K562 (cell line): ENCODE results near the gene FN3KRP. TPM values are rescaled to one million over a fixed set of nuclear protein-coding genes. Genes with fewer than 3 reads are reported as not detected.
A peak's percentile ranks its signal among the peaks of the same experiment; 100 is the strongest.

Experiments used
- ATAC-seq: fragments of 200-7000 bp; cut with Tn5 transposase; 3 replicates; pipeline ENCODE4 v1.9.1; 2020; ENCODE audit warnings: moderate library complexity
- Bru-seq: library from RNA; stranded (reverse); fragments of 400-500 nt; gene quantifications from one replicate; lab custom pipeline; 2021; lab: Mats Ljungman, UMichigan
- BruChase-seq, 2 experiments: library from RNA; stranded (reverse); fragments of 400-500 nt; gene quantifications; one replicate each; lab custom pipeline; 2021; lab: Mats Ljungman, UMichigan
- BruUV-seq: library from RNA; stranded (reverse); fragments of 400-500 nt; replicated peaks from 2 replicates; lab custom pipeline; 2021; lab: Mats Ljungman, UMichigan
- CTCF ChIA-PET: fragments of 300-600 bp; formaldehyde crosslinking; extraction: SDS; loops from one replicate; lab custom pipeline; 2021; ENCODE audit warnings: low intra/inter-chr PET ratio; lab: Yijun Ruan, JAX
- POLR2A ChIA-PET: fragments of 300-600, 350-650 bp; sonication (Branson Sonifier 250); formaldehyde crosslinking; extraction: SDS; loops from one replicate; lab custom pipeline; 2021; ENCODE audit warnings: antibody characterized with exemption, inconsistent platforms; lab: Yijun Ruan, JAX
- DNase-seq, 4 experiments: peaks; one replicate each; pipeline versions ENCODE4 v3.0.0 to v3.0.0-alpha.2; 2011 to 2018; ENCODE audit warnings: low spot score in 3 of 4, mixed read lengths in 3 of 4; ENCODE audit errors: extremely low read depth in 1 of 4
- FAIRE-seq: peaks from 2 replicates; lab custom pipeline; 2011; peaks lifted over from hg19 to GRCh38; lab: Jason Lieb, UNC
- H2AFZ ChIP-seq: 2 replicates; pipeline ENCODE4 v1.6.0; 2011; ENCODE audit warnings: low read depth, low read length, control low read depth, inconsistent platforms
- H3K27ac ChIP-seq: fragments of 200-600 bp; 3 replicates; pipeline ENCODE4 v1.8.0; 2011; ENCODE audit warnings: low read depth, mild to moderate bottlenecking, control low read depth, inconsistent platforms, low read length, moderate library complexity, mixed read lengths; ENCODE audit errors: extremely low read depth
- H3K27me3 ChIP-seq, 2 experiments: fragments of 300-600 bp in 1 of 2; 2 replicates in 1 of 2; 3 replicates in 1 of 2; pipeline versions ENCODE4 v1.6.0 to v1.8.0; 2011; ENCODE audit warnings: inconsistent platforms in 2 of 2, low read length in 2 of 2, mild to moderate bottlenecking in 1 of 2, mixed read lengths in 1 of 2, moderate library complexity in 1 of 2; ENCODE audit not compliant: control insufficient read depth in 2 of 2, insufficient read depth in 2 of 2
- H3K36me3 ChIP-seq: fragments of 300-600 bp; 3 replicates; pipeline ENCODE4 v1.8.0; 2011; ENCODE audit warnings: mild to moderate bottlenecking, low read length, inconsistent platforms; ENCODE audit not compliant: control insufficient read depth, insufficient read depth
- H3K4me1 ChIP-seq, 2 experiments: fragments of 200-600 bp in 1 of 2; replicated peaks in 1 of 2; 2 replicates in 1 of 2; 3 replicates in 1 of 2; pipeline versions ENCODE4 v1.5.1 to v1.8.0; 2011; ENCODE audit warnings: inconsistent platforms in 2 of 2, low read length in 2 of 2, mild to moderate bottlenecking in 1 of 2, mixed read lengths in 1 of 2, moderate library complexity in 1 of 2; ENCODE audit not compliant: control insufficient read depth in 2 of 2, insufficient read depth in 2 of 2
- H3K4me2 ChIP-seq: 2 replicates; pipeline ENCODE4 v1.6.1; 2011; ENCODE audit warnings: low read length, control low read depth, inconsistent platforms, mixed read lengths; ENCODE audit not compliant: insufficient read depth
- H3K4me3 ChIP-seq: fragments of 200-600 bp; sonication (generic), shearing (Covaris generic); 2 replicates; pipeline ENCODE4 v1.5.1; 2016; ENCODE audit warnings: control low read depth, inconsistent platforms
- H3K79me2 ChIP-seq: fragments of 200-600 bp; 3 replicates; pipeline ENCODE4 v1.8.0; 2011; ENCODE audit warnings: low read length, inconsistent platforms; ENCODE audit not compliant: control insufficient read depth, insufficient read depth
- H3K9ac ChIP-seq, 2 experiments: 2 replicates each; pipeline versions ENCODE4 v1.6.0 to v1.6.1; 2011; ENCODE audit warnings: low read depth in 2 of 2, low read length in 2 of 2, control low read depth in 1 of 2, inconsistent platforms in 1 of 2, mild to moderate bottlenecking in 1 of 2, mixed read lengths in 1 of 2; ENCODE audit not compliant: insufficient read depth in 1 of 2
- H3K9me1 ChIP-seq: one replicate; pipeline ENCODE4 v1.6.0; 2011; ENCODE audit warnings: inconsistent platforms, mild to moderate bottlenecking, low read length, moderate library complexity; ENCODE audit not compliant: control insufficient read depth, insufficient read depth
- H3K9me3 ChIP-seq: replicated peaks from 2 replicates; pipeline ENCODE4 v1.5.1; 2011; ENCODE audit warnings: low read depth, low read length, inconsistent platforms; ENCODE audit not compliant: control insufficient read depth, insufficient read depth
- H4K20me1 ChIP-seq: replicated peaks from 2 replicates; pipeline ENCODE4 v1.6.1; 2011; ENCODE audit warnings: low read length, inconsistent platforms, mixed read lengths; ENCODE audit not compliant: control insufficient read depth, insufficient read depth
- ETV1 ChIP-seq: fragments of 450-650 bp; conservative IDR thresholded peaks from 2 replicates; pipeline ENCODE4 v1.6.1; 2016; ENCODE audit warnings: missing genetic modification characterization, control low read depth, low read depth, missing compliant biosample characterization
- HDAC1 ChIP-seq, 2 experiments: fragments of 450-650 bp; IDR thresholded peaks; 2 replicates each; pipeline ENCODE4 v1.6.1; 2016 to 2017; ENCODE audit warnings: inconsistent platforms in 1 of 2, mild to moderate bottlenecking in 1 of 2, moderate library complexity in 1 of 2
- HDAC3 ChIP-seq: fragments of 450-650 bp; IDR thresholded peaks from 2 replicates; pipeline ENCODE4 v1.6.1; 2018; ENCODE audit warnings: borderline replicate concordance, mild to moderate bottlenecking, moderate library complexity; ENCODE audit not compliant: partially characterized antibody
- KLF10 ChIP-seq: fragments of 250-450 bp; sonication (Bioruptor Pico); IDR thresholded peaks from 2 replicates; pipeline ENCODE4 v1.6.1; 2021; ENCODE audit warnings: matching md5 sums
- MXI1 ChIP-seq: IDR thresholded peaks from 2 replicates; pipeline ENCODE4 v1.6.1; 2011; ENCODE audit warnings: low read depth, mild to moderate bottlenecking, improper control_type of control experiment, low read length
- RNF2 ChIP-seq: sonication (generic); IDR thresholded peaks from 2 replicates; pipeline ENCODE4 v1.6.1; 2016
- WGBS: fragments of 100-300 bp; shearing (Covaris generic); methylation state at CpG from one replicate; pipeline ENCODE4 v1.1.6; 2016; ENCODE audit warnings: low coverage, mixed read lengths; ENCODE audit not compliant: insufficient coverage; ENCODE audit errors: missing lambda C conversion rate; 5-methylcytosine and 5-hydroxymethylcytosine counted together
- in situ Hi-C: fragments of 300-500 bp; cut with MboI; formaldehyde crosslinking; loops from 4 replicates; pipeline ENCODE4 v1.15.0; 2018; ENCODE audit warnings: inconsistent platforms, mixed read lengths
- intact Hi-C: fragments of 100-400 bp; cut with micrococcal nuclease; formaldehyde crosslinking; loops from 2 replicates; pipeline ENCODE4 v1.14.2; 2022
- long read RNA-seq, 3 experiments: library from polyadenylated mRNA in 2 of 3; library from RNA in 1 of 3; unstranded in 2 of 3; stranded (forward) in 1 of 3; transcript quantifications; one replicate each; pipeline ENCODE4 v2.0.0, GENCODE V29; 2019 to 2022
- polyA minus RNA-seq, 3 experiments: library from RNA; depleted of rRNA, polyadenylated mRNA; stranded (reverse); fragments of >200 nt; gene quantifications; 2 replicates each; pipeline ENCODE4 v1.2.3, GENCODE V29; 2011
- polyA plus RNA-seq, 8 experiments: library from polyadenylated mRNA; depleted of rRNA in 4 of 8; stranded (reverse) in 5 of 8; unstranded in 3 of 8; fragments of >200 nt; fragmentation: Nextera tagmentation in 2 of 8; fragmentation: Illumina TruSeq in 1 of 8; extraction: Ambion mirVana in 2 of 8; extraction: Trizol in 1 of 8; gene quantifications; 2 replicates each; pipeline versions ENCODE4 v1.2.1 to v1.2.3, GENCODE V29; 2011 to 2014; ENCODE audit warnings: inconsistent platforms in 1 of 8, missing spikeins in 1 of 8
- total RNA-seq, 7 experiments: library from RNA; depleted of rRNA in 6 of 7; stranded (reverse); fragments of >200 nt in 6 of 7; fragmentation: Illumina TruSeq in 2 of 7; extraction: Trizol in 2 of 7; gene quantifications; 2 replicates each; pipeline versions ENCODE4 v1.2.1 to v1.2.3, GENCODE V29; 2011 to 2021; ENCODE audit warnings: low replicate concordance in 1 of 7
- TF ChIP-seq, protein P1 (sequence below): sonication (generic); formaldehyde crosslinking; IDR thresholded peaks from 2 replicates; pipeline ENCODE4 v1.8.0; 2022; ENCODE audit warnings: mild to moderate bottlenecking, low read depth, missing genetic modification reagents
- TF ChIP-seq, protein P2 (sequence below): sonication (generic); formaldehyde crosslinking; IDR thresholded peaks from 2 replicates; pipeline ENCODE4 v1.8.0; 2022; ENCODE audit warnings: mild to moderate bottlenecking, missing genetic modification reagents, borderline replicate concordance

FN3KRP gene, protein sequence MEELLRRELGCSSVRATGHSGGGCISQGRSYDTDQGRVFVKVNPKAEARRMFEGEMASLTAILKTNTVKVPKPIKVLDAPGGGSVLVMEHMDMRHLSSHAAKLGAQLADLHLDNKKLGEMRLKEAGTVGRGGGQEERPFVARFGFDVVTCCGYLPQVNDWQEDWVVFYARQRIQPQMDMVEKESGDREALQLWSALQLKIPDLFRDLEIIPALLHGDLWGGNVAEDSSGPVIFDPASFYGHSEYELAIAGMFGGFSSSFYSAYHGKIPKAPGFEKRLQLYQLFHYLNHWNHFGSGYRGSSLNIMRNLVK
- total RNA-seq (2011; cell fraction: chromatin; rRNA removed; ENCODE audit: low replicate concordance): 33.2 and 69.9 TPM in 2 replicates
- 27.5 and 33.9 TPM in 2 replicates for total RNA-seq (2011; cell fraction: nucleolus; rRNA removed)
- total RNA-seq (2011; cell fraction: nucleoplasm; rRNA removed): 30.4 and 32.0 TPM in 2 replicates
- total RNA-seq (2014; rRNA removed) (26.2 and 29.8 TPM in 2 replicates), total RNA-seq (2014; rRNA removed; fragmentation: Illumina TruSeq; extraction: Trizol) (18.0 and 21.1 TPM in 2 replicates), total RNA-seq (2015; rRNA removed; fragmentation: Illumina TruSeq; extraction: Trizol) (23.5 and 24.9 TPM in 2 replicates), total RNA-seq (2021) (28.1 and 32.1 TPM in 2 replicates), polyA plus RNA-seq (2011; rRNA removed) (21.7 and 25.8 TPM in 2 replicates), polyA plus RNA-seq (2014; fragmentation: Illumina TruSeq; extraction: Trizol) (31.0 and 34.7 TPM in 2 replicates), polyA plus RNA-seq (2014; fragmentation: Nextera tagmentation; extraction: Ambion mirVana) (1 to 10 TPM; 2.0 to 4.4 TPM), polyA plus RNA-seq (2014; rRNA removed) (26.1 and 29.1 TPM in 2 replicates), polyA minus RNA-seq (2011; rRNA and poly(A)+ RNA removed) (10.9 and 11.3 TPM in 2 replicates), Bru-seq, nascent RNA (percentile 72 among the genes with signal in this experiment), BruChase-seq, experiment 1, labeled RNA remaining after a 2-hour chase (percentile 77 among the genes with signal in this experiment), BruChase-seq, experiment 2, labeled RNA remaining after a 6-hour chase (percentile 80 among the genes with signal in this experiment)
- 19.4 and 22.5 TPM in 2 replicates for polyA plus RNA-seq (2011; cell fraction: cytosol; rRNA removed)
- polyA plus RNA-seq (2011; cell fraction: nucleus; rRNA removed): 25.5 and 28.4 TPM in 2 replicates
- 44.5 and 51.0 TPM in 2 replicates for polyA plus RNA-seq (2012)
- polyA minus RNA-seq (2011; cell fraction: cytosol; rRNA and poly(A)+ RNA removed): 10.4 and 15.7 TPM in 2 replicates
- 4.4 and 7.1 TPM in 2 replicates for polyA minus RNA-seq (2011; cell fraction: nucleus; rRNA and poly(A)+ RNA removed)
- long read RNA-seq, experiment 1, transcript FN3KRP-201 (6 exons, 1,849 nt): major isoform, 172 of 205 reads
- long read RNA-seq, experiment 1, partial matches to known transcripts: 2 of 205 reads
- long read RNA-seq, experiment 1, other reads (novel, unspliced or antisense): 26 of 205 reads
- long read RNA-seq, experiment 2, transcript FN3KRP-201 (6 exons, 1,849 nt): major isoform, 25 of 45 reads
- long read RNA-seq, experiment 2, partial matches to known transcripts: 8 of 45 reads
- long read RNA-seq, experiment 2, other reads (novel, unspliced or antisense): 12 of 45 reads
- long read RNA-seq, experiment 3, transcript FN3KRP-201 (6 exons, 1,849 nt): major isoform, 41 of 45 reads
- long read RNA-seq, experiment 3, partial matches to known transcripts: 1 of 45 reads
- long read RNA-seq, experiment 3, other reads (novel, unspliced or antisense): 2 of 45 reads

DNA sequence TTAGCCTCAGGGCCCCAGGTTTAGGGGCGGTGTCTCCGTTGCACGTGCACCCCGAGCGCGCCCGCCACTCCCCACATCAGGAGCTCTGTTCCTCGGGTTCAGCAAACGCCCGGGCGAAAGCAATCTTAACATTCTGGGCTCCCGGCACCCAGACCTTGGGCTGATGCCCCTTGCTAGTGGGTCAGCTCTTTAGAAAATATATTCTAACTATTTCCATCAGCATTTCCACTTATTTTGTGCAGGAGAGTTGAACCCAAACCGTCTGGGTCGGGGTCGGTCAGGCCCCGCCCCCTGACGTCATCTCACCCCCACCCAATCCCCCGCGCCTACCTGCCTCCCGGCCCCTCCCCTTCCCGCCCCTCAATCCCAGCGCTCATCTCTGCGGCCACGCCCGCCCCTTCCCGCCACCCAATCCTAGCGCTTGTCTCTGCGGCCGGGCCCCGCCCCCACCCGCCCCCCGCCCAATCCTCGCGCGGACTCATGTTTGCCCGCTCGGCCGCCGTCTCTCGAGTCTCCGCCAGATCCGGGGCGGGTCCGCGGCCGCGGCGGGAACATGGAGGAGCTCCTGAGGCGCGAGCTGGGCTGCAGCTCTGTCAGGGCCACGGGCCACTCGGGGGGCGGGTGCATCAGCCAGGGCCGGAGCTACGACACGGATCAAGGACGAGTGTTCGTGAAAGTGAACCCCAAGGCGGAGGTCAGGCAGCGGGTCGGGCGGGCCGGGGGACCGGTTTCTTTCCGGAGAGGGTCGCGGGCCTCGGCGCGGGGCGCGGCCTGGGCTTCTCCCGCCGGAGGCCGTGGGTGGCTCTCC is at the start of gene FN3KRP:
Gene FN3KRP (plus strand): TSS at position 504 of the 808 bp plus-strand sequence. CDS start 50 bp downstream, at position 554.
- Histone ChIP-seq H3K4me3 (peak within 1 kb of the TSS; percentile 99), H3K9me3 (no peaks in the 10 kb centered on the region), H2AFZ (peak within 1 kb of the TSS; percentile 95), H3K36me3 (peaks cover 24% of the 10 kb centered on the region), H4K20me1 (no peaks in the 10 kb centered on the region), H3K4me1 (peaks cover 5 to 41% of the 10 kb centered on the region in 2 experiments; a peak in 4 of 5 replicates), H3K9me1 (no peaks in the 10 kb centered on the region), H3K27ac (peak within 1 kb of the TSS; percentile 73; the same call in 2 of the 3 replicates), H3K9ac (peak within 1 kb of the TSS; percentile 75 to 95), H3K27me3 (no peaks in the 10 kb centered on the region; a peak in 1 of 5 replicates), H3K79me2 (peaks cover 20% of the 10 kb centered on the region), H3K4me2 (peak within 1 kb of the TSS; percentile 94)
- DNase-seq (peak; percentile 98 to 100 (median 98)), FAIRE-seq (peak; percentile 80), ATAC-seq (peak; percentile 95)
- ChIA-PET POLR2A (interaction anchor here (0.5 to 1.5 kb wide), 5 partner anchors 11 to 379 kb away, joined by 3 to 8 read pairs (median 3); no protein-coding TSS in a partner anchor), CTCF (no interaction called here)
- WGBS: 1% methylated on average over 39 of the region's 75 CpGs
- intact Hi-C loops: loop anchor here (5.0 kb wide), 1 partner anchor 36 kb away; the partner anchor contains the start of gene TBCD
- no TSS peak for BruUV-seq
- in situ Hi-C loops: no loop called here
- TF ChIP-seq, protein P1, sequence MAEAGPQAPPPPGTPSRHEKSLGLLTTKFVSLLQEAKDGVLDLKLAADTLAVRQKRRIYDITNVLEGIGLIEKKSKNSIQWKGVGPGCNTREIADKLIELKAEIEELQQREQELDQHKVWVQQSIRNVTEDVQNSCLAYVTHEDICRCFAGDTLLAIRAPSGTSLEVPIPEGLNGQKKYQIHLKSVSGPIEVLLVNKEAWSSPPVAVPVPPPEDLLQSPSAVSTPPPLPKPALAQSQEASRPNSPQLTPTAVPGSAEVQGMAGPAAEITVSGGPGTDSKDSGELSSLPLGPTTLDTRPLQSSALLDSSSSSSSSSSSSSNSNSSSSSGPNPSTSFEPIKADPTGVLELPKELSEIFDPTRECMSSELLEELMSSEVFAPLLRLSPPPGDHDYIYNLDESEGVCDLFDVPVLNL (CRISPR knock-in tag): peak; percentile 77; the same call in 1 of the 2 replicates
- TF ChIP-seq MXI1: peak; percentile 40; the same call in 1 of the 2 replicates
- TF ChIP-seq, protein P2, sequence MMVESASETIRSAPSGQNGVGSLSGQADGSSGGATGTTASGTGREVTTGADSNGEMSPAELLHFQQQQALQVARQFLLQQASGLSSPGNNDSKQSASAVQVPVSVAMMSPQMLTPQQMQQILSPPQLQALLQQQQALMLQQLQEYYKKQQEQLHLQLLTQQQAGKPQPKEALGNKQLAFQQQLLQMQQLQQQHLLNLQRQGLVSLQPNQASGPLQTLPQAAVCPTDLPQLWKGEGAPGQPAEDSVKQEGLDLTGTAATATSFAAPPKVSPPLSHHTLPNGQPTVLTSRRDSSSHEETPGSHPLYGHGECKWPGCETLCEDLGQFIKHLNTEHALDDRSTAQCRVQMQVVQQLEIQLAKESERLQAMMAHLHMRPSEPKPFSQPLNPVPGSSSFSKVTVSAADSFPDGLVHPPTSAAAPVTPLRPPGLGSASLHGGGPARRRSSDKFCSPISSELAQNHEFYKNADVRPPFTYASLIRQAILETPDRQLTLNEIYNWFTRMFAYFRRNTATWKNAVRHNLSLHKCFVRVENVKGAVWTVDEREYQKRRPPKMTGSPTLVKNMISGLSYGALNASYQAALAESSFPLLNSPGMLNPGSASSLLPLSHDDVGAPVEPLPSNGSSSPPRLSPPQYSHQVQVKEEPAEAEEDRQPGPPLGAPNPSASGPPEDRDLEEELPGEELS (CRISPR knock-in tag): no peak
- TF ChIP-seq HDAC1 (IDR thresholded peaks at IDR 0.05): peak in 1 of 2 experiments; percentile 65; a peak in 2 of 4 replicates
- no peak for TF ChIP-seq HDAC3
- no peak for TF ChIP-seq RNF2
- TF ChIP-seq ETV1 (tag): peak; percentile 60
- TF ChIP-seq KLF10 (CRISPR knock-in tag): no peak
